HFF-Myc (cell line): Measurements from ENCODE around the gene IL4R.

ENCODE experiments used
- DNase-seq: peaks from one replicate; pipeline ENCODE4 v3.0.0-alpha.2; 2011; ENCODE audit warnings: low read depth; ENCODE audit errors: extremely low read depth
- H3K4me3 ChIP-seq: replicated peaks from 2 replicates; pipeline ENCODE4 v1.5.1; 2011; ENCODE audit warnings: low read depth, mild to moderate bottlenecking, control low read depth, low read length
- TF ChIP-seq, protein P1 (sequence below): IDR thresholded peaks from 2 replicates; pipeline ENCODE4 v1.5.1; 2012; ENCODE audit warnings: mild to moderate bottlenecking, low read depth, low read length, control low read depth; ENCODE audit errors: missing control alignments

The IL4R gene

DNA sequence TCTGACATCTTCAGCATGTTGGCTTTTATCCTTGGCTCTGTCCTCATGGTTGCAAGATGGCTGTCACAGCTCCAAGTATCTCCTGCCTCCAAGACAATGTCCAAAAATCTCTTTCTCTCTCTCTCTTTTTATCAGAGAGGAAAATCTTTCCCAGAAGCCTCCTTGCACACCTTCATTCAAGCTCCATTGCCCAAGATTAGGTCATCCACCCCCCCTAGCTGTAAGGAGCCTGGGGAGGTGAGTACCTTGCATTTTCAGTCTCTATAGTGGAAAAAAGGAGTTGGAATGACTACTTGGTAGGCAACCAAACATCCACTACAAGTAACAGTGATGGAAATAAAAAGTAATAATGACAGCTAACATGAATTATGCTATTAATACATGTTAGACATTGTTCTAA is 23.2 kb upstream of the IL4R start:
- DNase-seq = no peak
- no peak overlapping the region for H3K4me3 ChIP-seq
- TF ChIP-seq, protein P1, sequence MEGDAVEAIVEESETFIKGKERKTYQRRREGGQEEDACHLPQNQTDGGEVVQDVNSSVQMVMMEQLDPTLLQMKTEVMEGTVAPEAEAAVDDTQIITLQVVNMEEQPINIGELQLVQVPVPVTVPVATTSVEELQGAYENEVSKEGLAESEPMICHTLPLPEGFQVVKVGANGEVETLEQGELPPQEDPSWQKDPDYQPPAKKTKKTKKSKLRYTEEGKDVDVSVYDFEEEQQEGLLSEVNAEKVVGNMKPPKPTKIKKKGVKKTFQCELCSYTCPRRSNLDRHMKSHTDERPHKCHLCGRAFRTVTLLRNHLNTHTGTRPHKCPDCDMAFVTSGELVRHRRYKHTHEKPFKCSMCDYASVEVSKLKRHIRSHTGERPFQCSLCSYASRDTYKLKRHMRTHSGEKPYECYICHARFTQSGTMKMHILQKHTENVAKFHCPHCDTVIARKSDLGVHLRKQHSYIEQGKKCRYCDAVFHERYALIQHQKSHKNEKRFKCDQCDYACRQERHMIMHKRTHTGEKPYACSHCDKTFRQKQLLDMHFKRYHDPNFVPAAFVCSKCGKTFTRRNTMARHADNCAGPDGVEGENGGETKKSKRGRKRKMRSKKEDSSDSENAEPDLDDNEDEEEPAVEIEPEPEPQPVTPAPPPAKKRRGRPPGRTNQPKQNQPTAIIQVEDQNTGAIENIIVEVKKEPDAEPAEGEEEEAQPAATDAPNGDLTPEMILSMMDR = no peak

DNA sequence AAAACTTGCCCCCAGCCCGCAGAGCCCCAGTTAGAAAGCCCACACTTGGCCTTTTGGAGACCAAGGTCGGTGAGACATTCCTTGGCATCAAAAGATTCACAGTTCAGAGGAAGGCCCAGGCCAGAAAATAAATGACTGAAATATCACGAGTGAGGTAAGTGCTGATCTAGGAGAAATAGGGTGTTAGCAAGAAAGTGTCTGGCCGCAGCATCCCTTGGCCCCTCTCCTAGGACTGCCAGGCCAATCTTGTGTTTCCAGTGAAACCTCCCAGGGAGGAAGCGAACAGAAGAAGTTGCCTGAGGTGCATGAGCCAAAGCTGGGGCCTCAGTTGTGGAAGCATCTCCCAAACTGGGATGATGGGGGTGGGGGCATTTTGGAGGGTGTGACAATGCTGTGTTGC is 22.7 kb upstream of the IL4R start:
- no peak for DNase-seq
- no peak overlapping the region for H3K4me3 ChIP-seq
- TF ChIP-seq, protein P1 = no peak

DNA sequence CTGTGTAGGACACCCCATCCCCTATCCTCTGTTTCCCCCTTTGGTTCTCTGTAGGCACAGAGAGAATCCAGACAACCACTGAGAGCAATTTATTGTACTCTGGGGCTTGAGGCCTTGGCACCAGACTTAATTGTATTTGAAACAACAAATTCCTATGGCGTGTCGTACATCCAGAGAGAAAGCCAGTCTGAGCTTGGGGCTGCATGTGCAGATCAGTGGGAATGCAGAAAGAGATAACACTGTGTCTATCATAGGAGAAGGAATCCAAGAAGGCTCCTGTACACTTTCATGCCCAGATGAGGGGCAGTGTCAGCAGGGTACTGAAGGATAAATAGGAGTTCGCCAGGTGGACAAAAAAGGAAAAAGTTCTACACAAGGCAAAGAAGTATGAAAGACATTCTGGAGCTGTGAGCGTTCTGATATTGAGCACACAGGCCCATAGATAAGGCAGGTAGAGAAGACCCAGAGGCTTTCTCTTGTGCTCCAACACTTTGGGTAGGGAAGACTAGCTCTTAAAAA is 22.0 kb upstream of the IL4R start:
- TF ChIP-seq, protein P1 = no peak
- no peak for DNase-seq
- no peak overlapping the region for H3K4me3 ChIP-seq

DNA sequence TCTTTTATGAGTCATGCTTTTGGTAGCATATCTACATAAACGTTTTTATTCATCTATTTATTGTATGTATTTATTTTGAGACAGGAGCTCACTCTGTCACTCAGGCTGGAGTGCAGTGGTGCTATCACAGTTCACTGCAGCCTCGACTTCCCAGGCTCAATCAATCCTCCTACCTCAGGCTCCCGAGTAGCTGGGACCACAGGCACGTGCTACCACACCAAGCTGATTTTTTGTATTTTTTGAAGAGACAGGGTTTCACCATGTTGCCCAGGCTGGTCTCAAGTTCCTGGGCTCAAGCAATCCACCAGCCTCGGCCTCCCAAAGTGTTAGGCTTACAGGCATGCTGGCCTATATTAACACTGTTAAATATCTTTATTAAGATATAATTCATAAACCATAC is 20.4 kb upstream of the IL4R start:
- no peak for DNase-seq
- H3K4me3 ChIP-seq = no peak overlapping the region
- TF ChIP-seq, protein P1 = no peak

DNA sequence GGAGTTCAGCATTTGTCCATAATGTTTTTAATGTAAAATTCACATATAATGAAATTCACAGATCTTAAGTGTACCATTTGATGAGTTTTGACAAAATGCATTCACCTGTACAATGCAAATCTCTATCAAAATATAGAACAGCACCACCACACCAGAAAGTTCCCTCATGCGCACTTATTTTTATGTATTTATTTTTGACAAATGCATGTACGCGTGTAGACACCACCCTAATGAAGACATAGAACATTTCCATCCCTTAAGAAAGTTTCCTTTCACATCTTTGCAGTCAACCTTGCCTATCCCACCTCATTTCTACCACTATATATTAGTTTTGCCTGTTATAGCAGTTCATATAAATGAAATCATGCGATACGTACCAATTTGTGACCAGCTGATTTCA is 15.6 kb upstream of the IL4R start:
- TF ChIP-seq, protein P1 = no peak
- no peak overlapping the region for H3K4me3 ChIP-seq
- DNase-seq = no peak

DNA sequence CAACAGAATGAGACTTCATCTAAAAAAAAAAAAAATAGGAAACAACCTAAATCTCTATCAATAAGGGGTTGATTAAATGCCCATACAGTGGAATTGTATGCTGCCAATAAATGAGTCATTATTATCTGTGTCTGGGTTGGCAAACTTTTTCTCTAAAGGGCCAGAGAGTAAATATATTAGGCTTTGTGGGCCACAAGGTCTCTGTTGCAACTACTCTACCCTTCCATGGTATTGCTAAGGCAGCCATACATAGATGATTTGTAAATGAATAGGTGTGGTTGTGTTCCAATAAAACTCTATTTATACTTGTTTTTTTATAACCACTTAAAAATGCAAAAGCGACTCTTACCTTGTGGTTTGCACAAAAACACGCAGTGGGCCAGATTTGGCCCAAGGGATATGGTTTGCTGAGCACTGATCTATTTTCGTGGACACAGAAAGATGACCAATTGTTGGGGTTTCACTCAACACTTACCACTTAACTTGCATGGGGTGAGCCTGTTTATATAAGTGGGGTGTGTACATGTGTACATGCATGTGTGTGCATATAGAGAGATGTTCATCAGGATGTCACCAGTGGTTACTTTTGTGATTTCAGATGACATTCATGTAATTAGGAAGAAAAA is 12.4 kb upstream of the IL4R start:
- H3K4me3 ChIP-seq = no peak overlapping the region
- no peak for DNase-seq
- TF ChIP-seq, protein P1 = no peak

DNA sequence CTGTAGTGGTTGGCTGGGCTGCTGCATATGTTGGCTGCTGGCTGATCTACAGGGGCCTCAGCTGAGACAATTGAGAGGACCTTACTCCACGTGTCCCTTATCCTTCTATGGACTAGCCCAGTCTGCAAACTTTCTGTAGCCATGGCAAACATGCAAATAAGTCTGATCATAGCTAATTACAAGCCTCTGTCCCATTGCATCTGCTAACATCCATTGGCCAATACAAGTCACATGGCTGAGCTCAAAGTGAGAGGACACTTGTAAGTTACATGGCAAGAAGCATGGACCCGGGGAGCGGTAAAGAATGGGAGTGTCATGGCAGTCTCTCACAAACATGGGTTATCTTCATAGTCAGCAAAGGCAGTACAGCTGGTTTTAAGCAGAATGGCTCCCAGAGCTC is 11.6 kb upstream of the IL4R start:
- no peak overlapping the region for H3K4me3 ChIP-seq
- TF ChIP-seq, protein P1 = no peak
- DNase-seq = no peak
